NB4 (cell line): ENCODE results near the gene MPZL3.

Experiments used
- CTCF ChIP-seq: IDR thresholded peaks from one replicate; pipeline ENCODE4 v1.5.1; 2012; ENCODE audit warnings: low read depth, low read length
- POLR2A ChIP-seq: IDR thresholded peaks from 2 replicates; pipeline ENCODE4 v1.6.1; 2011; ENCODE audit warnings: mild to moderate bottlenecking; ENCODE audit not compliant: insufficient read length; ENCODE audit errors: extremely low read depth

- TF ChIP-seq POLR2A, result no peak
- TF ChIP-seq CTCF, result no peak
Measured at GRCh38 chr11:118184784-118185579, 67.2 kb downstream of the MPZL3 start.
